HCT116 (cell line): ENCODE measurements around the gene ZNF793. TPM values are rescaled to one million over a fixed set of nuclear protein-coding genes. Genes with fewer than 3 reads are reported as not detected.

Experiments
- ATAC-seq: fragments of 200-7000 bp; cut with Tn5 transposase; 2 replicates; pipeline ENCODE4 v1.9.1; 2020; ENCODE audit warnings: mild to moderate bottlenecking, moderate library complexity
- BruUV-seq: library from RNA; stranded (reverse); fragments of 400-500 nt; replicated peaks from 2 replicates; lab custom pipeline; 2021; lab: Mats Ljungman, UMichigan
- CTCF ChIA-PET: fragments of 300-600 bp; sonication (Branson Sonifier 250); formaldehyde crosslinking; loops from one replicate; lab custom pipeline; 2021; ENCODE audit warnings: antibody characterized with exemption; lab: Charles Lee
- POLR2A ChIA-PET: fragments of 300-600, 350-600 bp; sonication (Branson Sonifier 250); formaldehyde crosslinking; loops from one replicate; lab custom pipeline; 2021; ENCODE audit warnings: antibody characterized with exemption; lab: Charles Lee
- RAD21 ChIA-PET, 2 experiments: fragments of 300-600 bp; sonication (Branson Sonifier 250); formaldehyde crosslinking; loops; one replicate each; lab custom pipeline; 2023; ENCODE audit warnings: low total read pairs in 2 of 2; ENCODE audit not compliant: uncharacterized antibody in 2 of 2, unreplicated experiment in 2 of 2, low non-redundant PET in 1 of 2; lab: Charles Lee
- DNase-seq: peaks from one replicate; pipeline ENCODE4 v3.0.0-alpha.2; 2010; ENCODE audit warnings: low read depth, low spot score
- H2AFZ ChIP-seq: fragments of 200-600 bp; shearing (Covaris generic), sonication (generic); 2 replicates; pipeline ENCODE4 v1.6.1; 2017; ENCODE audit warnings: low read depth, mixed run types, mixed read lengths, antibody characterized with exemption, low read length; ENCODE audit not compliant: poor library complexity, severe bottlenecking
- H3K27ac ChIP-seq: 2 replicates; pipeline ENCODE4 v1.5.1; 2012; ENCODE audit warnings: low read depth, low read length
- H3K27me3 ChIP-seq: fragments of 200-600 bp; sonication (generic); 2 replicates; pipeline ENCODE4 v1.6.1; 2016; ENCODE audit warnings: mixed run types, low read length, mixed read lengths; ENCODE audit not compliant: insufficient read depth
- H3K36me3 ChIP-seq, 2 experiments: fragments of 200-500 bp in 1 of 2; fragments of 200-600 bp in 1 of 2; sonication (Bioruptor generic) in 1 of 2; sonication (generic) in 1 of 2; 2 replicates each; pipeline versions ENCODE4 v1.5.1 to v1.6.1; 2014 to 2016; ENCODE audit warnings: low read length in 2 of 2, inconsistent platforms in 1 of 2, mixed read lengths in 1 of 2, mixed run types in 1 of 2; ENCODE audit not compliant: insufficient read depth in 2 of 2, control insufficient read depth in 1 of 2
- H3K4me1 ChIP-seq, 2 experiments: fragments of 200-600 bp in 1 of 2; sonication (generic) in 1 of 2; 2 replicates each; pipeline versions ENCODE4 v1.5.1 to v1.6.1; 2012 to 2017; ENCODE audit warnings: low read length in 2 of 2, inconsistent platforms in 1 of 2, mild to moderate bottlenecking in 1 of 2, mixed read lengths in 1 of 2, mixed run types in 1 of 2, moderate library complexity in 1 of 2; ENCODE audit not compliant: insufficient read depth in 2 of 2, control insufficient read depth in 1 of 2
- H3K4me2 ChIP-seq: fragments of 200-600 bp; sonication (generic); 2 replicates; pipeline ENCODE4 v1.6.1; 2017; ENCODE audit warnings: mixed run types, low read length, mixed read lengths
- H3K4me3 ChIP-seq, 2 experiments: fragments of 200-600 bp in 1 of 2; sonication (generic) in 1 of 2; replicated peaks in 1 of 2; 2 replicates each; pipeline ENCODE4 v1.5.1; 2011 to 2016; ENCODE audit warnings: low read length in 2 of 2, control low read depth in 1 of 2, low read depth in 1 of 2, mild to moderate bottlenecking in 1 of 2, mixed read lengths in 1 of 2, mixed run types in 1 of 2
- H3K79me2 ChIP-seq: fragments of 200-600 bp; sonication (generic); 2 replicates; pipeline ENCODE4 v1.6.1; 2017; ENCODE audit warnings: mild to moderate bottlenecking, mixed run types, low read length, moderate library complexity, mixed read lengths; ENCODE audit not compliant: insufficient read depth
- H3K9ac ChIP-seq: fragments of 200-600 bp; sonication (generic); 2 replicates; pipeline ENCODE4 v1.6.1; 2016; ENCODE audit warnings: low read length, mixed read lengths
- H3K9me2 ChIP-seq: fragments of 200-600 bp; sonication (generic), shearing (Covaris generic); 2 replicates; pipeline ENCODE4 v1.6.1; 2017; ENCODE audit warnings: mixed run types, mild to moderate bottlenecking, moderate library complexity; ENCODE audit not compliant: insufficient read depth
- H3K9me3 ChIP-seq, 2 experiments: fragments of 200-500 bp in 1 of 2; fragments of 200-600 bp in 1 of 2; sonication (Bioruptor generic) in 1 of 2; sonication (generic) in 1 of 2; 2 replicates each; pipeline ENCODE4 v1.6.1; 2014 to 2017; ENCODE audit warnings: low read length in 2 of 2, mixed read lengths in 2 of 2, inconsistent platforms in 1 of 2, low read depth in 1 of 2, mild to moderate bottlenecking in 1 of 2, mixed run types in 1 of 2, moderate library complexity in 1 of 2; ENCODE audit not compliant: control insufficient read depth in 1 of 2, insufficient read depth in 1 of 2
- H4K20me1 ChIP-seq: fragments of 200-600 bp; sonication (generic), shearing (Covaris generic); 2 replicates; pipeline ENCODE4 v1.6.1; 2017; ENCODE audit warnings: mixed run types, mild to moderate bottlenecking, moderate library complexity; ENCODE audit not compliant: insufficient read depth
- CBX3 ChIP-seq: IDR thresholded peaks from 2 replicates; pipeline ENCODE4 v1.6.1; 2012; ENCODE audit warnings: low read depth
- CEBPB ChIP-seq: IDR thresholded peaks from 2 replicates; pipeline ENCODE4 v1.6.1; 2012; ENCODE audit warnings: low read depth
- EGR1 ChIP-seq: IDR thresholded peaks from 2 replicates; pipeline ENCODE4 v1.6.1; 2012; ENCODE audit warnings: low read depth
- EZH2 ChIP-seq: fragments of 200-600 bp; sonication (generic); IDR thresholded peaks from 2 replicates; pipeline ENCODE4 v1.6.1; 2017; ENCODE audit warnings: antibody characterized with exemption, mixed run types
- EZH2phosphoT487 ChIP-seq: fragments of 200-600 bp; IDR thresholded peaks from 2 replicates; pipeline ENCODE4 v1.6.1; 2018; ENCODE audit warnings: antibody characterized with exemption, borderline replicate concordance
- FOSL1 ChIP-seq: IDR thresholded peaks from 2 replicates; pipeline ENCODE4 v1.6.1; 2012; ENCODE audit warnings: low read depth
- JUND ChIP-seq: IDR thresholded peaks from 2 replicates; pipeline ENCODE4 v1.6.1; 2012
- POLR2A ChIP-seq: IDR thresholded peaks from 2 replicates; pipeline ENCODE4 v1.7.0; 2011; ENCODE audit warnings: borderline replicate concordance; ENCODE audit not compliant: insufficient read depth, insufficient read length; ENCODE audit errors: extremely low read depth
- POLR2AphosphoS5 ChIP-seq: IDR thresholded peaks from 2 replicates; pipeline ENCODE4 v1.6.1; 2011; ENCODE audit warnings: mild to moderate bottlenecking, low read depth, low read length, moderate library complexity
- SIN3A ChIP-seq: IDR thresholded peaks from 2 replicates; pipeline ENCODE4 v1.6.1; 2012; ENCODE audit warnings: low read depth
- SRF ChIP-seq: IDR thresholded peaks from 2 replicates; pipeline ENCODE4 v1.6.1; 2012; ENCODE audit warnings: low read depth
- TCF7L2 ChIP-seq: IDR thresholded peaks from 2 replicates; pipeline ENCODE4 v1.7.0; 2011; ENCODE audit warnings: borderline replicate concordance, inconsistent platforms; ENCODE audit not compliant: insufficient read depth, insufficient read length; ENCODE audit errors: extremely low read depth
- ZFX ChIP-seq: fragments of 450-650 bp; IDR thresholded peaks from 2 replicates; pipeline ENCODE4 v1.6.1; 2017
- ZNF274 ChIP-seq: fragments of 200-500 bp; sonication (Bioruptor generic); IDR thresholded peaks from 2 replicates; pipeline ENCODE4 v1.6.1; 2014; ENCODE audit warnings: mild to moderate bottlenecking, low read depth, low read length, inconsistent platforms
- intact Hi-C: fragments of 100-400 bp; cut with micrococcal nuclease; formaldehyde crosslinking; loops from 2 replicates; pipeline ENCODE4 v1.10.0; 2022
- total RNA-seq: library from RNA; stranded (reverse); gene quantifications from one replicate; pipeline ENCODE4 v1.2.1, GENCODE V29; 2021; ENCODE audit not compliant: unreplicated experiment
- TF ChIP-seq, protein P1 (sequence below), 3 experiments: fragments of 200-600 bp in 1 of 3; sonication (generic) in 1 of 3; IDR thresholded peaks in 2 of 3; conservative IDR thresholded peaks in 1 of 3; 2 replicates each; pipeline ENCODE4 v1.5.1; 2012 to 2017; ENCODE audit warnings: low read depth in 2 of 3, low read length in 2 of 3, antibody characterized with exemption in 1 of 3, borderline replicate concordance in 1 of 3, control low read depth in 1 of 3, mild to moderate bottlenecking in 1 of 3, mixed read lengths in 1 of 3, mixed run types in 1 of 3, moderate library complexity in 1 of 3; ENCODE audit not compliant: insufficient read depth in 1 of 3
- TF ChIP-seq, protein P2 (sequence below): IDR thresholded peaks from 2 replicates; pipeline ENCODE4 v1.6.1; 2012
- TF ChIP-seq, protein P3 (sequence below): IDR thresholded peaks from 2 replicates; pipeline ENCODE4 v1.6.1; 2012
- TF ChIP-seq, protein P4 (sequence below): IDR thresholded peaks from 2 replicates; pipeline ENCODE4 v1.6.1; 2011; ENCODE audit warnings: mild to moderate bottlenecking, low read length, moderate library complexity; ENCODE audit not compliant: insufficient replicate concordance; ENCODE audit errors: extremely low read depth

Gene ZNF793
- total RNA-seq, 1 experiment from 2014 or later: not detected

DNA sequence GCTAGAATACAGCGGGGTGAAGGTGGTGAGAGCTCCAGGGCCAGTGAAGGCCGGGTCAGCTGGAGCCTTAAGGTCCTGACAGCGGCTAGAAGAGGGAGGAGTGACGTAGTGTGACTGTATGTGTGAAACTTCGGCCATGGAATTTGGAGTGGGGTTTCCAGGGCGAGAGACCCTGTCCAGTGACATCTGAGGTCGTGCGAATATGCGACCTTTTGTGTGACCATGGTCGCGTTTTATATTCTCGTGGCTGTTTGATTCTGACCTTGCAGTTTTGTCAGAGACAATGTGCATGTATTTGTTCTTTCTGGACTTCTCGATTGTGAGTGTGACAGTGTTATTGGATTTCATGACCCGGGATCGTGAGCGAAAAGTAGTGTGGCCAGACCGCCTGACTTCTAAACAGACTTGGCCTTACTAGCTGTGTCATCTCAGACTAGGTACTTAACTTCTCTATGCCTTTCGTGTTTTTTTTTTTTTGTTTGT, 39.1 kb upstream of the ZNF793 start (continued):
- TF ChIP-seq CEBPB: no peak
- TF ChIP-seq EZH2phosphoT487: no peak
- TF ChIP-seq ZNF274: no peak
- TF ChIP-seq, protein P1, sequence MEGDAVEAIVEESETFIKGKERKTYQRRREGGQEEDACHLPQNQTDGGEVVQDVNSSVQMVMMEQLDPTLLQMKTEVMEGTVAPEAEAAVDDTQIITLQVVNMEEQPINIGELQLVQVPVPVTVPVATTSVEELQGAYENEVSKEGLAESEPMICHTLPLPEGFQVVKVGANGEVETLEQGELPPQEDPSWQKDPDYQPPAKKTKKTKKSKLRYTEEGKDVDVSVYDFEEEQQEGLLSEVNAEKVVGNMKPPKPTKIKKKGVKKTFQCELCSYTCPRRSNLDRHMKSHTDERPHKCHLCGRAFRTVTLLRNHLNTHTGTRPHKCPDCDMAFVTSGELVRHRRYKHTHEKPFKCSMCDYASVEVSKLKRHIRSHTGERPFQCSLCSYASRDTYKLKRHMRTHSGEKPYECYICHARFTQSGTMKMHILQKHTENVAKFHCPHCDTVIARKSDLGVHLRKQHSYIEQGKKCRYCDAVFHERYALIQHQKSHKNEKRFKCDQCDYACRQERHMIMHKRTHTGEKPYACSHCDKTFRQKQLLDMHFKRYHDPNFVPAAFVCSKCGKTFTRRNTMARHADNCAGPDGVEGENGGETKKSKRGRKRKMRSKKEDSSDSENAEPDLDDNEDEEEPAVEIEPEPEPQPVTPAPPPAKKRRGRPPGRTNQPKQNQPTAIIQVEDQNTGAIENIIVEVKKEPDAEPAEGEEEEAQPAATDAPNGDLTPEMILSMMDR (IDR thresholded peaks at IDR 0.05 in 2 of 3, conservative IDR thresholded peaks at IDR 0.05 in 1 of 3; ENCODE audit: borderline replicate concordance in 1 of 3, insufficient read depth in 1 of 3, low read depth in 2 of 3, low read length in 2 of 3): no peak

DNA sequence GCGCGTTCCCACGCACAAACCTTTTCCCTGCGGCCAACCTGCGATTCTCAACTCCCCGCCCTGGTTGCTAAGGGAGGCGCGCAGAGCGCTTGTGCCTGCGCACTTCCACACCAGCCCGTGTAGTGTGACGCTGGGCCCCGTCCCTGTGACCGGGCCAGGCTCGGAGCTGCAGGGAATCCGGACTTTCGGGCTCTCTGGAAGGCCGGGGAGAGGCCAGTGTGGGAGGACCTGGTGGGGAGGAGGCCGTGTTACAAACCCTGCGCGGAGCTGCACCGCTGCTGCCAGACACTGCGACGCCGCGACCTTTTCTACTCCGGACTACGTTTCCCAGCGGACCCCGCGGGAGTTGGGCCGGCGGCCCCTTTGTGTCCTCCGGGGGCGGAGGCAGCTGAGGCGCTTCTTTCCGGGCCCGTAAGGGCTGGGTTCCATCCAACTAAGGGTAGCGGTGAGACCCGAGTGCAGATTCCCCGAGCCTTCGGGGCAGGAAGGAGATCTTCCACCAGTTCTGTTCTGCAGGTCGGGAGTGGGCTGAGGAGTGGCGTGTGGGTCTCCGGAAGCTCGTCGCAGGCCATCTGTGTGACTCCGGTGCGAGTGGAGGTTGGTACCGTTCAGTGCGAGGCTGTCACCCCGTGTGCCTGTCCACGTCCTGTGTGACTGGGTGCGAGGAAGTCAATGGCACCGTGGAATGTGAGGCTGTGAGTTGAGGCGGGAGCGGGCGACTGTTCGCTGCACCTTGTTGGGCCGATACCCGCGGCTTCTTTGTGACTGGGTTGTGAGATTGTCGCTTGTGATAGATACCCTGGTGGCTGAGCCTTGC, 37.6 kb upstream of the ZNF793 start, which contains the start of gene ZNF570:
ZNF570 (plus strand) TSS at position 396 of the 817 bp plus-strand sequence. CDS start 999 bp downstream, outside the sequence.
- Histone ChIP-seq H3K79me2 (no peaks in the 10 kb centered on the region), H3K9me3 (peaks cover 17 to 34% of the 10 kb centered on the region in 2 experiments; a peak in 2 of 4 replicates), H3K4me1 (no peaks in the 10 kb centered on the region), H3K27me3 (no peaks in the 10 kb centered on the region), H3K9ac (no peak within 1 kb of the TSS), H4K20me1 (no peaks in the 10 kb centered on the region), H3K4me3 (no peak within 1 kb of the TSS), H3K4me2 (no peak within 1 kb of the TSS), H2AFZ (no peak within 1 kb of the TSS), H3K36me3 (no peaks in the 10 kb centered on the region), H3K27ac (no peak within 1 kb of the TSS), H3K9me2 (no peaks in the 10 kb centered on the region)
- intact Hi-C loops: no loop called here
- DNase-seq (no peak), ATAC-seq (no peak)
- BruUV-seq: no TSS peak
- ChIA-PET RAD21 (no interaction called here), CTCF (no interaction called here), POLR2A (no interaction called here)
- no peak for TF ChIP-seq FOSL1
- TF ChIP-seq, protein P2, sequence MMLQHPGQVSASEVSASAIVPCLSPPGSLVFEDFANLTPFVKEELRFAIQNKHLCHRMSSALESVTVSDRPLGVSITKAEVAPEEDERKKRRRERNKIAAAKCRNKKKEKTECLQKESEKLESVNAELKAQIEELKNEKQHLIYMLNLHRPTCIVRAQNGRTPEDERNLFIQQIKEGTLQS: no peak
- TF ChIP-seq SIN3A: no peak
- no peak for TF ChIP-seq CBX3
- no peak for TF ChIP-seq EGR1
- TF ChIP-seq ZNF274: no peak
- TF ChIP-seq TCF7L2: no peak
- no peak for TF ChIP-seq ZFX
- TF ChIP-seq, protein P3, sequence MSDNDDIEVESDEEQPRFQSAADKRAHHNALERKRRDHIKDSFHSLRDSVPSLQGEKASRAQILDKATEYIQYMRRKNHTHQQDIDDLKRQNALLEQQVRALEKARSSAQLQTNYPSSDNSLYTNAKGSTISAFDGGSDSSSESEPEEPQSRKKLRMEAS: no peak
- no peak for TF ChIP-seq POLR2A
- no peak for TF ChIP-seq CEBPB
- no peak for TF ChIP-seq EZH2
- TF ChIP-seq, protein P4, sequence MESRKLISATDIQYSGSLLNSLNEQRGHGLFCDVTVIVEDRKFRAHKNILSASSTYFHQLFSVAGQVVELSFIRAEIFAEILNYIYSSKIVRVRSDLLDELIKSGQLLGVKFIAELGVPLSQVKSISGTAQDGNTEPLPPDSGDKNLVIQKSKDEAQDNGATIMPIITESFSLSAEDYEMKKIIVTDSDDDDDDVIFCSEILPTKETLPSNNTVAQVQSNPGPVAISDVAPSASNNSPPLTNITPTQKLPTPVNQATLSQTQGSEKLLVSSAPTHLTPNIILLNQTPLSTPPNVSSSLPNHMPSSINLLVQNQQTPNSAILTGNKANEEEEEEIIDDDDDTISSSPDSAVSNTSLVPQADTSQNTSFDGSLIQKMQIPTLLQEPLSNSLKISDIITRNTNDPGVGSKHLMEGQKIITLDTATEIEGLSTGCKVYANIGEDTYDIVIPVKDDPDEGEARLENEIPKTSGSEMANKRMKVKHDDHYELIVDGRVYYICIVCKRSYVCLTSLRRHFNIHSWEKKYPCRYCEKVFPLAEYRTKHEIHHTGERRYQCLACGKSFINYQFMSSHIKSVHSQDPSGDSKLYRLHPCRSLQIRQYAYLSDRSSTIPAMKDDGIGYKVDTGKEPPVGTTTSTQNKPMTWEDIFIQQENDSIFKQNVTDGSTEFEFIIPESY: no peak
- TF ChIP-seq JUND: no peak
- no peak for TF ChIP-seq SRF
- TF ChIP-seq, protein P1 (IDR thresholded peaks at IDR 0.05 in 2 of 3, conservative IDR thresholded peaks at IDR 0.05 in 1 of 3; ENCODE audit: borderline replicate concordance in 1 of 3, insufficient read depth in 1 of 3, low read depth in 2 of 3, low read length in 2 of 3): no peak
- no peak for TF ChIP-seq POLR2AphosphoS5
